ENCODE data around the gene ADAM12.

DNA sequence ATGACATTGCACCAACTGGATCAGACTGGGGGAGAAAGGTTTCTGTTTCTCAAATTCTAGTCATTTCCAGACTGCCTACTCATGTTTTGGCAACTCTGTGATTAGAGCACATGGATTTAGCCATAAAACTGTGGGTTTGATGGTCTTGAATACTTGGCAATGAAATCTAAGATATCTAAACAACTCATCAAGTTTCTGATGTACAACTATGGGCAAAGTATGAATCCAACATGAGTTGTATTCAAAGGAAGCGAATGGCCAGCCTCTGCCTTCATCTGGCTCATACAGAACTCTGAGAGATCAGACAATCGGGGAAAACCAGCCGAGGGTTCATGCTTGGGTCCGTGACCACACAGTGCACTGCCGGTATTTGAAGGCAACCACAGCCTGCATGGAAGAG lies 144.3 kb downstream of the ADAM12 start:
- no peak for TF ChIP-seq BHLHE40 (IDR thresholded peaks at IDR 0.05; ENCODE audit: borderline replicate concordance in 1 of 2, low read depth in 2 of 2, low read length in 1 of 2)
- TF ChIP-seq CBX5 (IDR thresholded peaks at IDR 0.05; ENCODE audit: low read depth) = no peak
- no peak for TF ChIP-seq POLR2AphosphoS5 (IDR thresholded peaks at IDR 0.05; ENCODE audit: low read length)
- TF ChIP-seq EGR1 (IDR thresholded peaks at IDR 0.05; ENCODE audit: borderline replicate concordance in 1 of 2, low read depth in 2 of 2, low read length in 2 of 2) = no peak
- TF ChIP-seq POLR2A (IDR thresholded peaks at IDR 0.05; ENCODE audit: low read depth, low read length) = no peak
- no peak for TF ChIP-seq ZNF274 (IDR thresholded peaks at IDR 0.05; ENCODE audit: insufficient read depth, insufficient read length)
- TF ChIP-seq, protein P1, sequence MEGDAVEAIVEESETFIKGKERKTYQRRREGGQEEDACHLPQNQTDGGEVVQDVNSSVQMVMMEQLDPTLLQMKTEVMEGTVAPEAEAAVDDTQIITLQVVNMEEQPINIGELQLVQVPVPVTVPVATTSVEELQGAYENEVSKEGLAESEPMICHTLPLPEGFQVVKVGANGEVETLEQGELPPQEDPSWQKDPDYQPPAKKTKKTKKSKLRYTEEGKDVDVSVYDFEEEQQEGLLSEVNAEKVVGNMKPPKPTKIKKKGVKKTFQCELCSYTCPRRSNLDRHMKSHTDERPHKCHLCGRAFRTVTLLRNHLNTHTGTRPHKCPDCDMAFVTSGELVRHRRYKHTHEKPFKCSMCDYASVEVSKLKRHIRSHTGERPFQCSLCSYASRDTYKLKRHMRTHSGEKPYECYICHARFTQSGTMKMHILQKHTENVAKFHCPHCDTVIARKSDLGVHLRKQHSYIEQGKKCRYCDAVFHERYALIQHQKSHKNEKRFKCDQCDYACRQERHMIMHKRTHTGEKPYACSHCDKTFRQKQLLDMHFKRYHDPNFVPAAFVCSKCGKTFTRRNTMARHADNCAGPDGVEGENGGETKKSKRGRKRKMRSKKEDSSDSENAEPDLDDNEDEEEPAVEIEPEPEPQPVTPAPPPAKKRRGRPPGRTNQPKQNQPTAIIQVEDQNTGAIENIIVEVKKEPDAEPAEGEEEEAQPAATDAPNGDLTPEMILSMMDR (IDR thresholded peaks at IDR 0.05 in 2 of 3, conservative IDR thresholded peaks at IDR 0.05 in 1 of 3; ENCODE audit: control insufficient read depth in 2 of 3, extremely low read depth in 1 of 3, insufficient read depth in 1 of 3, low read depth in 3 of 3, low read length in 3 of 3) = no peak
- no peak for TF ChIP-seq TARDBP (IDR thresholded peaks at IDR 0.05; ENCODE audit: borderline replicate concordance)

Measured in GM12878 (cell line).